Neural crest cell (in vitro differentiated cells): ENCODE results near the gene LRRC37A3. TPM values are rescaled to one million over a fixed set of nuclear protein-coding genes. Genes with fewer than 3 reads are reported as not detected.
"Not testable (repeated sequence)": the region's sequence is repeated elsewhere in the genome, so short reads cannot be mapped to it uniquely, and the experiment has no call there.

Source experiments
- DNase-seq: peaks from one replicate; pipeline ENCODE4 v3.0.0; 2021; ENCODE audit warnings: low read depth, mixed read lengths, low spot score
- H3K27ac Mint-ChIP-seq: one replicate; pipeline ENCODE4 v1.8.0; 2021; ENCODE audit warnings: mild to moderate bottlenecking, mixed read lengths; ENCODE audit not compliant: unreplicated experiment
- H3K27me3 Mint-ChIP-seq: 2 replicates; pipeline ENCODE4 v1.8.0; 2021; ENCODE audit warnings: low read depth, mild to moderate bottlenecking, mixed read lengths
- H3K36me3 Mint-ChIP-seq: 2 replicates; pipeline ENCODE4 v1.8.0; 2021; ENCODE audit warnings: low read depth, mild to moderate bottlenecking, mixed read lengths
- H3K4me1 Mint-ChIP-seq: 2 replicates; pipeline ENCODE4 v1.8.0; 2021; ENCODE audit warnings: mixed read lengths
- H3K4me3 Mint-ChIP-seq: one replicate; pipeline ENCODE4 v1.8.0; 2021; ENCODE audit warnings: mild to moderate bottlenecking, mixed read lengths
- H3K9me3 Mint-ChIP-seq: 2 replicates; pipeline ENCODE4 v1.8.0; 2021; ENCODE audit warnings: mixed read lengths
- total RNA-seq: library from RNA; stranded (reverse); gene quantifications from 2 replicates; pipeline ENCODE4 v1.2.1, GENCODE V29; 2021
- TF ChIP-seq, protein P1 (sequence below): fragments of 200-600 bp; sonication (generic); conservative IDR thresholded peaks from 2 replicates; pipeline ENCODE4 v1.5.0; 2021; ENCODE audit warnings: antibody characterized with exemption, mild to moderate bottlenecking

LRRC37A3 gene
- total RNA-seq, 1 donor from 2014 or later, result 22.8 TPM

DNA sequence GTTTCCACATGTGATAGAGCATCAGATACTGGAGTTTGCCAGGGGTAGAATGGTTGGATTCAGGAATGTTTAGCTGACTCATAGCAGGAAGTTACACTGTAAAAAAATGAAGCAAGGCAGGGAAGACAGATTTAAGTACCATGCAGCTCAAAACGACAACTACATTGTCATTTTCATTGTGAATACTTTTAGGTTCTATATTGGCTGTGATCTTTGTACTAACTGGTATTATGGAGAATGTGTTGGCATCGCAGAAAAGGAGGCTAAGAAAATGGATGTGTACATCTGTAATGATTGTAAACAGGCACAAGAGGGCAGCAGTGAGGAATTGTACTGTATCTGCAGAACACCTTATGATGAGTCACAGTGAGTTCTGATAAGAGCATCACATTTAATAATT lies 8.2 kb upstream of the LRRC37A3 start:
- not testable (repeated sequence) for H3K27me3 Mint-ChIP-seq, H3K27ac Mint-ChIP-seq, H3K36me3 Mint-ChIP-seq, H3K9me3 Mint-ChIP-seq
- Mint-ChIP-seq H3K4me1 (peaks cover 12% of the 10 kb centered on the region), H3K4me3 (peak overlapping the region; percentile 13)
- TF ChIP-seq, protein P1, sequence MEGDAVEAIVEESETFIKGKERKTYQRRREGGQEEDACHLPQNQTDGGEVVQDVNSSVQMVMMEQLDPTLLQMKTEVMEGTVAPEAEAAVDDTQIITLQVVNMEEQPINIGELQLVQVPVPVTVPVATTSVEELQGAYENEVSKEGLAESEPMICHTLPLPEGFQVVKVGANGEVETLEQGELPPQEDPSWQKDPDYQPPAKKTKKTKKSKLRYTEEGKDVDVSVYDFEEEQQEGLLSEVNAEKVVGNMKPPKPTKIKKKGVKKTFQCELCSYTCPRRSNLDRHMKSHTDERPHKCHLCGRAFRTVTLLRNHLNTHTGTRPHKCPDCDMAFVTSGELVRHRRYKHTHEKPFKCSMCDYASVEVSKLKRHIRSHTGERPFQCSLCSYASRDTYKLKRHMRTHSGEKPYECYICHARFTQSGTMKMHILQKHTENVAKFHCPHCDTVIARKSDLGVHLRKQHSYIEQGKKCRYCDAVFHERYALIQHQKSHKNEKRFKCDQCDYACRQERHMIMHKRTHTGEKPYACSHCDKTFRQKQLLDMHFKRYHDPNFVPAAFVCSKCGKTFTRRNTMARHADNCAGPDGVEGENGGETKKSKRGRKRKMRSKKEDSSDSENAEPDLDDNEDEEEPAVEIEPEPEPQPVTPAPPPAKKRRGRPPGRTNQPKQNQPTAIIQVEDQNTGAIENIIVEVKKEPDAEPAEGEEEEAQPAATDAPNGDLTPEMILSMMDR, result peak; percentile 76
- peak; percentile 66 for DNase-seq

DNA sequence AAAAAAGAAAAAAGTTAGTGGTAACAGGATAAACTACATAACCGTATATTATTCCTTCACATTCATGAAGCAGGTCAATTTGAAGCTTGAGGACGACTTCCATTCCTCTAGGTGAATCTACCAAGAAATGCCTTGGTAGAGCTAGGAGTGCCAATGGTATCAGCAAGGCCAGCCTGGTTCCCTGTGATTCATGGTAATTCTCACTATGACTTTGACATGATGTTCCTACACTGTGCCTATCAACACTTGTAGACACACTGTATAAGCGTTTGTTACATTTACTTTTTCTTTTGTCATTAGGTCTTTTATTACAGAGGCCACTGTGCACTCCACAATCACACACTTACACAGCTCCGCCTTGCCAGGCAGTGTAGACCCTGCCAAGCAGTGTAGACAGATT lies 7.2 kb upstream of the LRRC37A3 start:
- H3K4me3 Mint-ChIP-seq, H3K27me3 Mint-ChIP-seq, DNase-seq, H3K9me3 Mint-ChIP-seq, H3K27ac Mint-ChIP-seq, H3K36me3 Mint-ChIP-seq: not testable (repeated sequence)
- peaks cover 12% of the 10 kb centered on the region for H3K4me1 Mint-ChIP-seq

DNA sequence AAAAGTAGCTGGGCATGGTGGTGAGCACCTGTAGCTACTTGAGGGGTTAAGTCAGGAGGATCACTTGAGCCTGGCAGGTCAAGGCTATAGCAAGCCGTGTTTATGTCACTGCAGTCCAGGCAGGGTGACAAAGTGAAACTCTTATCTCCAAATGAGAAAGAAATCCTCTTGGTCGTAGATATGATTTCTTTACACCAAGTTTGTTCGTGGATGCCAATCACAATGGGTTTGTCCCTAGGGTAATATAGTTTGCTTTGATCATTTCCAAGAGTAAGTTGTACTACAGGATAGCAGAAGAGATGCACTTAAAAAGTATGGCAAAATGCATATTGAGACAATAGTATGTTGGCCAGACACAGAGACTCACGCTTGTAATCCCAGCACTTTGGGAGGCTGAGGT lies 6.0 kb upstream of the LRRC37A3 start:
- not testable (repeated sequence) for H3K4me3 Mint-ChIP-seq, H3K27ac Mint-ChIP-seq, H3K36me3 Mint-ChIP-seq, DNase-seq, H3K4me1 Mint-ChIP-seq, H3K27me3 Mint-ChIP-seq, H3K9me3 Mint-ChIP-seq

DNA sequence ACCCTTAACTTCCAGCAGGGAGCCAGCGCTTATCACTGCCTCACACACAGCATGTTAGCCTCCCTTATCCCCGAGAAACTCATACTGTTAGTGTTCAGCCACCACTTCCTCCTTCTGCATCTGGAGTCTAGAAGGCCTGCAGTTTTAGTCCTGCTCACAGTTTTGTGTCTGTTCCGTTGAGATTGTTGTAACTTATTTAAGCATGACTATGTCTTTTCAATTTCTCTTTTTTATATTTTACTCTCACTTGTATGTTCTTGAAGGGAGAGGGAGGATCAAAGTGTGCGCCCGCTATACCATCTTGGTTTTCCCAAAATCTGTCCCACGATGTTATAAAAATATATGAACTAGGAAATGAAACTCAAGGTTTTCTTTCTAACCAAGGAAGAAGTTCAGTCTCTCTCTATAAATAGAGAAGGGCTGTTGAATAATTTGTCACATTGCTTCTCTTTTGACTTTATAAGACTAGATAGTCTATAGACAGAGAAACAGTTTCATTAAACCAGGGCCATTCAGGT lies 3.8 kb upstream of the LRRC37A3 start:
- not testable (repeated sequence) for DNase-seq, H3K27me3 Mint-ChIP-seq, H3K4me1 Mint-ChIP-seq, H3K9me3 Mint-ChIP-seq, H3K36me3 Mint-ChIP-seq, H3K27ac Mint-ChIP-seq
- H3K4me3 Mint-ChIP-seq, result peak overlapping the region; percentile 65

DNA sequence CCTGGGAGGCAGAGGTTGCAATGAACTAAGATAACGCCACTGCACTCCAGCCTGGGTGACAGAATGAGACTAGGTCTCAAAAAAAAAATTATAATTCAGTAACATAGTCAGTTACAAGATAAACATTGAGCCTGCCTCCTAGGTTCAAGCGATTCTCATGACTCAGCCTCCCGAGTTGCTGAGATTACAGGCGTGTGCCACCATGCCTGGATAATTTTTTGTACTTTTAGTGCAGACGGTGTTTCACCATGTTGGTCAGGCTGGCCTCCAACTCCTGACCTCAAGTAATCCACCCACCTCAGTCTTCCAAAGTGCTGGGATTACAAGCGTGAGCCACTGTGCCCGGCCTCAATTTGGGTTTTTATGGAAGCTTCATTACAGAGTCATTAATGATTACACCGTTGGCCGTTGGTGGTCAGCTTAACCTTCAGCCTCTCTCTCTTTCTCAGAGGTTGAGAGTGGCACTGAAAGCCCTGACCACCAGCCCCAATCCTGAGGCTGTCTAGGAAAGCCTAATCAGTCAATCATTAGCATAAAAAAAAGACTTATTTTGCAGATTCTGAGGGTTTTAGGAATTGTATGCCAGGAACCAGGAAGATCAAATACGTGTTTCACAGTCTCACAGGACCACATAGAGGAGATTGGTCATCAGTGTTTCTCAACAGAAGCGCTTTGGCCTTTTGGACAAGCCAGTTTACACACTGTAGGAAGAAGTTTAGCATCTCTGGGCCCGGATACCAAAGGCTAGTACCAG lies 1.3 kb upstream of the LRRC37A3 start:
- H3K27me3 Mint-ChIP-seq, result no peaks in the 10 kb centered on the region
- TF ChIP-seq, protein P1, result no peak
- no peak overlapping the region for H3K27ac Mint-ChIP-seq
- DNase-seq, result no peak
- H3K9me3 Mint-ChIP-seq, result no peaks in the 10 kb centered on the region
- H3K36me3 Mint-ChIP-seq, result no peaks in the 10 kb centered on the region
- H3K4me3 Mint-ChIP-seq, result peak overlapping the region; percentile 94
- peaks cover 4% of the 10 kb centered on the region for H3K4me1 Mint-ChIP-seq

DNA sequence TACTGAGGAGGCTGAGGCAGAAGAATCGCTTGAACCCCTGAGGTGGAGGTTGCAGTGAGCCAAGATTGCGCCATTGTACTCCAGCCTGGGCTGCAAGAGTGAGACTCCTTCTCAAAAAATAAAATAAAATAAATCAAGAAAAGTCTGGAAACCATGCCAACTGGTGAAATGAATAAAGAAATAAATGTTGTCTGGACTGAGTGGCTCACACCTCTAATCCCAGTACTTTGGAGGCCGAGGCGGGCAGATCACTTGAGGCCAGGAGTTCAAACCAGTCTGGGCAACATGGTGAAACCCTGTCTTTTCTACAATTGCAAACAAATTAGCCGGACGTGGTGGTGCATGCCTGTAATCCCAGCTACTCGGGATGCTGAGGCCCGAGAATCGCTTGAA lies 744 bp upstream of the LRRC37A3 start:
- TF ChIP-seq, protein P1, result no peak
- Mint-ChIP-seq H3K4me1 (peaks cover 4% of the 10 kb centered on the region), H3K27me3 (no peaks in the 10 kb centered on the region), H3K36me3 (peaks cover 2% of the 10 kb centered on the region), H3K4me3 (peak overlapping the region; percentile 94), H3K9me3 (no peaks in the 10 kb centered on the region), H3K27ac (peak overlapping the region; percentile 50)
- no peak for DNase-seq

DNA sequence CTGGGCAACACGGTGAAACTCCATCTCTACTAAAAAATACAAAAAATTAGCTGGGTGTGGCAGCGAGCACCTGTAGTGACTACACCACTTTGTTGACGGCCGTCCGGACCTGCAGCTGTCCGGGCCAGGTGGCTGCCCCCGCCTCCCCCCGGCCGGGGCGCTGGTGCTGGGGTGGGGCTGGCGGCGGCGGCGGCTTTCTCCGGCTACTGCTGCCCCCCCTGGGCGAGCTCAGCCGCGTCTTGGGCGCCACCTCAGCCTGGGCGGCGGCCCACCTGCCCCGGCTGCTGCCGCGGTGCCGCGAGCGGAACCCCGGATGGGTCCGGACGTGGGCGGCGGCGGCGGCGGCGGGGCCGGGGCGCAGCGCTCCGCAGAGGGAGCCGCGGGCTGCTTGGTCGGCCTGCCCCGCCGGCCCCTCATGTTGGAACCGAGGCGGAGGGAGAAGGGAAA lies 413 bp downstream of the LRRC37A3 start:
- not testable (repeated sequence) for DNase-seq
- H3K27ac Mint-ChIP-seq, result peak overlapping the region; percentile 94

DNA sequence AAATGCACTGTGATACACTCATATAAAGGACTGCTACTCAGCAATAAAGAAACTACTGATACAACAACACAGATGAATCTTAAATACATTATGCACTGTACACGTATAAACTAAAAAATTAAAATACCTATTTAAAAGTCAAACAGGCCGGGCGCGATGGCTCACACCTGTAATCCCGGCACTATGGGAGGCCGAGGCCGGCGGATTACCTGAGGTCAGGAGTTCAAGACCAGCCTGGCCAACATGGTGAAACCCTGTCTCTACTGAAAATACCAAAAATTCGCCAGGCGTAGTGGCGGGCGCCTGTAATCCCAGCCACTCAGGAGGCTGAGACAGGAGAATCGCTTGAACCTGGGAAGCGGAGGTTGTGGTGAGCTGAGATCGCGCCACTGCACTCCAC lies 1.7 kb downstream of the LRRC37A3 start:
- not testable (repeated sequence) for H3K9me3 Mint-ChIP-seq, H3K27ac Mint-ChIP-seq, DNase-seq, H3K4me3 Mint-ChIP-seq, H3K36me3 Mint-ChIP-seq, H3K4me1 Mint-ChIP-seq, H3K27me3 Mint-ChIP-seq

More for the DNA sequence above, 413 bp downstream of the LRRC37A3 start:
- not testable (repeated sequence) for H3K36me3 Mint-ChIP-seq, H3K9me3 Mint-ChIP-seq, H3K4me1 Mint-ChIP-seq, H3K27me3 Mint-ChIP-seq
- H3K4me3 Mint-ChIP-seq, result peak overlapping the region; percentile 94

DNA sequence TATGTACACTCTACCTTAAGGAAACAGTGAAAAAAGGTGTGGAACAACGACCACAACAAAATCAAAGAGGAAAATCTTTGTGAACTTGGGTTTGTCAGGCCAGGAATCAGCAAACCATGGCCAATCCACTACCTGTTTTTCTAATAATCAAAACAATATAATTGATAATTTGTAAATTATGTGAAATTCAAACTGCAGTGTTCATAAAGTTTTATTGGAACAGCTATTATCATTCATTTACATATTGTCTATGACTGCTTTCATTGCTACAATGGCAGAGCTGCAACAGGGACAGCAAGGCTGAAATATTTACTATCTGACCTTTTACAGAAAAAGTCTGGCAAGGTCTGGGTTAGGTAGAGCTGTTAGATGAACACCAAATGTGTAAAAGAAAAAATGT lies 4.0 kb downstream of the LRRC37A3 start:
- H3K4me3 Mint-ChIP-seq, result peak overlapping the region; percentile 63
- not testable (repeated sequence) for H3K4me1 Mint-ChIP-seq, H3K9me3 Mint-ChIP-seq, H3K27me3 Mint-ChIP-seq, H3K36me3 Mint-ChIP-seq, DNase-seq, H3K27ac Mint-ChIP-seq

DNA sequence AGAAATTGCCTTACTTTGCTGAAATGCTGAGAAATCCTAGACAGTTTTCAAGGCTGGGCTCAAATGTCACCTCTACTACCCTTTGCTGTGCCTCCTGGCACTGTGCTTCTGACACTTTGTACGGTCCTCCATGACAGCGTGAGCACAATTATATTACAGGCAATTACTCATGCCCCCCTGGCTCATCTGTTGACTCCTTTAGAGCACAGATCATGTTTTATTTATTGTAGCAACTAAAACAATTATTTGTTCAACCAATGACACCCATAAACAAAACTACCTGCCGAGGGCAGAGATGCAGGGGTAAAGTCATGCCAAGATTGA lies 9.1 kb downstream of the LRRC37A3 start:
- not testable (repeated sequence) for H3K4me1 Mint-ChIP-seq, H3K9me3 Mint-ChIP-seq, DNase-seq, H3K36me3 Mint-ChIP-seq, H3K27ac Mint-ChIP-seq, H3K4me3 Mint-ChIP-seq, H3K27me3 Mint-ChIP-seq
